AML-193 (cell line): ENCODE data around the gene CD101.
"Not testable (repeated sequence)": the region's sequence is repeated elsewhere in the genome, so short reads cannot be mapped to it uniquely, and the experiment has no call there.

ENCODE experiments used
- DNase-seq, 2 experiments: peaks; one replicate each; lab custom pipeline; 2025; lab: John Stamatoyannopoulos, UW

CD101 gene, protein sequence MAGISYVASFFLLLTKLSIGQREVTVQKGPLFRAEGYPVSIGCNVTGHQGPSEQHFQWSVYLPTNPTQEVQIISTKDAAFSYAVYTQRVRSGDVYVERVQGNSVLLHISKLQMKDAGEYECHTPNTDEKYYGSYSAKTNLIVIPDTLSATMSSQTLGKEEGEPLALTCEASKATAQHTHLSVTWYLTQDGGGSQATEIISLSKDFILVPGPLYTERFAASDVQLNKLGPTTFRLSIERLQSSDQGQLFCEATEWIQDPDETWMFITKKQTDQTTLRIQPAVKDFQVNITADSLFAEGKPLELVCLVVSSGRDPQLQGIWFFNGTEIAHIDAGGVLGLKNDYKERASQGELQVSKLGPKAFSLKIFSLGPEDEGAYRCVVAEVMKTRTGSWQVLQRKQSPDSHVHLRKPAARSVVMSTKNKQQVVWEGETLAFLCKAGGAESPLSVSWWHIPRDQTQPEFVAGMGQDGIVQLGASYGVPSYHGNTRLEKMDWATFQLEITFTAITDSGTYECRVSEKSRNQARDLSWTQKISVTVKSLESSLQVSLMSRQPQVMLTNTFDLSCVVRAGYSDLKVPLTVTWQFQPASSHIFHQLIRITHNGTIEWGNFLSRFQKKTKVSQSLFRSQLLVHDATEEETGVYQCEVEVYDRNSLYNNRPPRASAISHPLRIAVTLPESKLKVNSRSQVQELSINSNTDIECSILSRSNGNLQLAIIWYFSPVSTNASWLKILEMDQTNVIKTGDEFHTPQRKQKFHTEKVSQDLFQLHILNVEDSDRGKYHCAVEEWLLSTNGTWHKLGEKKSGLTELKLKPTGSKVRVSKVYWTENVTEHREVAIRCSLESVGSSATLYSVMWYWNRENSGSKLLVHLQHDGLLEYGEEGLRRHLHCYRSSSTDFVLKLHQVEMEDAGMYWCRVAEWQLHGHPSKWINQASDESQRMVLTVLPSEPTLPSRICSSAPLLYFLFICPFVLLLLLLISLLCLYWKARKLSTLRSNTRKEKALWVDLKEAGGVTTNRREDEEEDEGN

DNA sequence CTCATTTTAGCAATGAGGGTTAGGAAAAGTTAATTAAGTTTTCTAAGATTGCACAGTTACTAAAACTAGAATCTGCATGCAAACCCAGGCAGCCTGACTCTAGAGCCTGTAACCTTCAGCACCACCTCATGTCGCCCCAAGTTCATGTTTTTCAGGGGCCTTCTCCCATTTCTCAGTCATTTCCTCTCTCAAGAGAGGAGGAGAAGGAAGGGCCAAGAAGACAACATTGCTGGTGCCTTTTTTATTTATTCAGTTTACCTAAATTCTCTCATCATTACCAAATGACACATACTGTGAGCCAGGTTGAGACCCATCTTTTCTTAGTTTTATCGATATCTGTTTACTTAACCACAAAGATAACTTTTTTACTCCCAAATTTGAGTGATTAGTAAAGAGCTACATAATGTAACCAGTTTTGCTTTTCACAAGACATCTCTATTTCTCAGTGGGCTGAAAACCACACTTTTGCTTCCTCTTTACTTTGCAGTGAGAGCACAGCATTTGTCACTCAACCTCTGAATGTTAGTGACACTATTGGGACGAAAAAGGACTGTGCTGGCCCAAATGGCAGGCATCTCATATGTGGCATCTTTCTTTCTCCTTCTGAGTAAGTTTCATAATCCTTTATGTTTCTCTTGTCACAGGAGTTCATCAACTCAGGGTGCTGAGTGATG is at the start of gene CD101:
Gene CD101, plus strand, starts transcription at position 507 of the 674 bp plus-strand sequence. Its CDS starts 58 bp downstream, at position 565.
- DNase-seq, result peak; percentile 42 to 45

DNA sequence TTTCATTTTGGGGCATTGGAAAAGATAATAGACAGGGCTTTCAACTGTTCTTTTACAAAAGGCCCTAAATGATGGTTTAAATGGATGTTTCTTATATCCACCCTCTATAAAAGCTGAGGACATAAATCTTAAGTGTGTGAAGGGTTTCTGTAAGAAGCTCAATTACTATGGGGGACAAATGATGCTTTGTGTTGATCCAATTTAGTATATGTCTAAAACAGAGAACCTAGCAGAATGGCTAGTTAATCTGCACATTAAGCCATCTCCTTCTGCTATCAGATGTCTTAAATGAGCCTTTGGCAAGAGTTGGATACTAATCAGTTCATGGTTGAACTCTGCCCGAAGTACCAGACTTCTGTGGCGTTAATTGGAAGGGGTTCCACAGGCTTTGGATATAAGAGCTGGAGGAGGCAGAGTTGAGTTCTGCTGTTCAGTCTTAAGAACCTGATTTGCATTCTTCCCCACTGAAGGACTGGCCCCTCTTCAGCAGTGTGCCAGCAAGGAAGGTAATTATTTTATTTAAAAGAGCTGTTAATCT is 48.8 kb upstream of the CD101 start:
- no peak for DNase-seq

DNA sequence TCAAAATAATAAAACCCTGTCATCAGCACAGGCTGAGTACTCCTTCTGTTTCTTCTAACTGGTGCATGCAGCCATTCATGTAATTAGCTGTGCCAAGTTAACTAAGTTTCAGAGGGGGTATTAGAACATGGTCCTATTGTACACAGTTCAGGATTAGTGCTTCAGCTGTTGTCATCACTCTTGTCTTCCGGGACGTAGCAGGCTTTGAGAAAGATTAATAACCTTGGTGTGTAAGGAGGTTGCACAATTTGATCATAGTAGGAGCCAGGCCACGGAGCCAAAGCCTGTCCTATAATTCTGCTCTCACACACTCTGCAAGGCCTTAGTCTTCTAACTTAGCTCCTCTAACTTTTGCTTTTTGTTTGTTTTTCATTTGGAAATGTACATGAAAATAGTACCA is 47.1 kb upstream of the CD101 start:
- no peak for DNase-seq

DNA sequence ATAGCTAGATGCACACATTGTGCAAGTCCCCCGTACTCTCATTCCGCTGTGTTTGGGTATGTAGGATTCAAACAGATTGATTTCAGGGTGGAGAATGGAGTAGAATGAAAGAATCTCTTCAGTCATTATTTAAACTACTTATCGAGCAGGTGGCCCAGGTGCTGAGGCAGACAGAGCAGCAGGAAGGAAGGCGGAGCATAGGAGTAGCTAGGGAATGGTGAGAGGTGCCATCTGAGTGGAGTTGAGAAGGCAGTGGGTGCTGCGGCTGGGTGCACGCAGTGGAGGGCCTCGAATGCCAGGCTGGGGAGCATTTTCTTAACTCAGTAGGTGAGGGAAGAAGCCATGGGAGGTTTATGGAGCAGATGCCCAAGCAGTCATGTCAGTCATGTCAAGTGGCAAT is 45.2 kb upstream of the CD101 start:
- no peak for DNase-seq

DNA sequence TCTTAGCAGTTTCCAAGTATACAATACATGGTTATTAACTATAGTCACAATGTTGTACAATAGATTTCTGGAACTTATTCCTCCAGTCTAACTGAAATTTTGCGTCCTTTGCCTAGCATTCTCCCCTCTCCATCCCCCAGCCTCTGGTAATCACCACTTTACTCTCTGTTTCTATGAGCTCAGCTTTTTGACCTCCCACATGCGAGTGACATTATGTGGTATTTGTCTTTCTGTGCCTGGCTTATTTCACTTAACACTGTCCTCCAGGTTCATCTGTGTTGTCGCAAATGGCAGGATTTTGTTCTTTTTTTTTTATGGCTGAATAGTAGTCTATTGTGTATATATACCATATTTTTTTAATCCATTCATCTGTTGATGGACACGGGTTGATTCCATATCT is 43.9 kb upstream of the CD101 start:
- no peak for DNase-seq

GRCh38 chr1:116958110-116958509 is 43.5 kb upstream of the CD101 start:
- no peak for DNase-seq

- DNase-seq, result no peak
Observed at GRCh38 chr1:116958977-116959376, 42.6 kb upstream of the CD101 start.

- DNase-seq, result no peak
Observed at GRCh38 chr1:116961606-116962005, 40.0 kb upstream of the CD101 start.

DNA sequence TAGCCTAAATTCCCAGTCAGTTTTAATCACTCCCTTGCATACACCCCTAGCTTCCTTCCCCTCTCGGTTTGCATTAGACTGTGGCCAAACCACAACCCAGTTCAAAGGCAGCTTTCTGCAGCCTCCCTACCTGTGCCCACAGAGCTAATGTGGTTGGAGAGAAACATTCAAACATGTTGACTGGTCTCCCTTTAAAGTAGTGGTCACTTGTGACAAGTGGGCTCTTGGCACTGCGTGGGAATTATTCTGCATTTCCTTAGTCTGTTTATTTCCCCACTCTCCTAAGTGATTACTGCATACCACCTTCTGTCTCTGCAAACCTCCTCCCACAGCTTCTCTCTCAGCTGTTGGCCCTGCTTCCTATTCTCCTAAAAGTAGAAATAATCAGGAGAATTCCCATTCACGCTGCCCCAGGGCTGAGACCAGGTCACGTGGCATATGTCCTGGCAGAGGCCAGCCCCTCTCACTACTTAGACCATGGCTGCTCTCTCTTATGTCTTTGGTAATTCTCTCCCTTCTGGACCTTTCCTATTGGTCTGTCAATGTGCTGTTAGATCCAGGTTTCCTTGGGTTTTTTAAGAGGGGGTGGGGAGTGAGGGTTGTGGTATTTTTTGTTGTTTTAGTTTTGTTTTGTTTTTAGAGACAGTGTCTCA is 38.4 kb upstream of the CD101 start:
- no peak for DNase-seq

DNA sequence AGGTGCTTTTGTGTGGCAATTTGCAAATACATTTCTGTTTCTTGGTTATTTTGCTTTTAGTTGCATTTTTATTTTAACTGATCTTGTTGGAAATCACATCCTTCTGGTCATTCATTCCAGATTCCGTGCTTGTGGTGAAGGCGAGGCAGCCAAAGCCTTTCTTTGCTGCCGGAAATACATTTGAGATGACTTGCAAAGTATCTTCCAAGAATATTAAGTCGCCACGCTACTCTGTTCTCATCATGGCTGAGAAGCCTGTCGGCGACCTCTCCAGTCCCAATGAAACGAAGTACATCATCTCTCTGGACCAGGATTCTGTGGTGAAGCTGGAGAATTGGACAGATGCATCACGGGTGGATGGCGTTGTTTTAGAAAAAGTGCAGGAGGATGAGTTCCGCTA is 34.8 kb upstream of the CD101 start:
- DNase-seq, result no peak

- no peak for DNase-seq
Observed at GRCh38 chr1:116968724-116969123, 32.8 kb upstream of the CD101 start.

DNA sequence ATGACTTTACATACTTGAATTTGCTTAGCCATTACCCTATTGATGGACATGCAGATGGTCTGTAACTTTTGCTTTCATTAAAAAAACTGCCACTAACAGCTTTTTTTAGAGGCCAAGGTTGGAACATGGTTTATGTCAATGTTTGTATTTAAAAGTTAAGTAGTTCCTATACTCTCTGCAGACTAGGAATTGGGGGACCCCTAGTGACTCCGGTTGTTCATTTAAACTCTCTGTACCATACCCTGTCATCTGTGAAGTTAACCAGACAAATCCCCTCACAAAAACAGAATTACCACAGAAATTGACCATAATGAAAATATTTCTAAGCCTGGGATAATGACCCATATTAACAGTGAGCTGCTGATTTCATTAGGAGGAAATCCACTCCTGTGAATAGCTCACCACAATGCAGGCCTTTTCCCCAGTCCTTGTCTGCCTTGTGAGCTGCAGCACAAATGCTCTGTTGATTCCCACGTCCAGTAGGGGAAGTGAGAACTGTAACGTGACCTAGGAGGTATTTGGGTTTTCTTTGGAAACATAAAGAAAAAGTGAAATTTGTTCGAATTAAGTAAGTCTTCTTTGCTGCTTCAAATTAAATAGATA is 30.2 kb upstream of the CD101 start:
- DNase-seq, result no peak

- no peak for DNase-seq
Observed at GRCh38 chr1:116971965-116972673, 29.4 kb upstream of the CD101 start.

DNA sequence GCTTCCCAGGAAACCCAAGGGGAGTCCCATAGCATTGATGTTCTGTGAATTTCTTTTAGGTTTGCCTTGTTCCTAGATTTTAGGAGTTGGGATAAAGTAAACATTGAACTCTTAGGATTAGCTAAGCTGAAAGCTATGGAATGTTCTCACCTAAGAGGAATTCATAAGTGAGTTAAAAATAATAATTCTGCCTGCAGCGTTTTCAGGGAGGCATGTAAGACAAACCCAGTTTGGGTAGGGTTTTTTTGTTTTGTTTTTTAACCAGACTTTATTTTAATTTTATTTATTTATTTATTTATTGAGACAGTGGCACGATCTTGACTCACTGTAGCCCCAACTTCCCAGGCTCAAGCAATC is 28.9 kb upstream of the CD101 start:
- DNase-seq, result no peak

GRCh38 chr1:116980309-116980708 is 21.3 kb upstream of the CD101 start:
- not testable (repeated sequence) for DNase-seq

- DNase-seq, result no peak
Observed at GRCh38 chr1:116981521-116982037, 20.0 kb upstream of the CD101 start.

DNA sequence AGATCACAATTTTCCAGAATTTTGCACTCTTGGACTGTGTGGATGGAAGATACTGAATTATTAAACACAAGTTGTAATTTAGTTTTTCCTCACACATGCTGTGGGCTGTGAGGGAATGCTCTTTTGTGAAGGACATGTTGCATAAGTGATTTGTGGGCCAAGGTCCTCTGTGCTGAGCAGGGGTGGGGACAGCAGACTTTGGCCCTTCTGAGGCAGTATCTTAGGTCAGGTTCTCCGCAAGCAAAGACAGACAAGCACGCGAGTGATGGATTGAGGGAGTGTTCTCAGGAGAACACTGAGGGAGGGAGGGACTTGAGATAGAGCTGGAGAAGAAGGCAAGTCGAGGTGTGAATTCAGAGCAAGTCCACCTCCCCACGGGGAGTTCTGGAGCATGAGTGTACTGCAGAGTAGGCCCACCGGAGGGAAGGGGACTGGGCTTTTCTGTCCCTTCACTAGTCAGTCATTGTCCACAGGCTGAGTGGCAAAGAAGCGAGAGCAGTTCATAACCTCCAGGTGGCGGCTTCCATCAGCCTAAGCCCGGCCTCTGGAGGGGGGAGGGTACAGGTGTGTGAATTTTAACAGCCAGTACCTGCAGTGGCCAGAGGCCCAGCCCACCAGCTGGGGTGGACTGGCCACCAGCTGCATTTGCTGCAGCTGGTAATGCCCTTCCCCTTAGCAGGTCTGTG is 19.1 kb upstream of the CD101 start:
- no peak for DNase-seq

DNA sequence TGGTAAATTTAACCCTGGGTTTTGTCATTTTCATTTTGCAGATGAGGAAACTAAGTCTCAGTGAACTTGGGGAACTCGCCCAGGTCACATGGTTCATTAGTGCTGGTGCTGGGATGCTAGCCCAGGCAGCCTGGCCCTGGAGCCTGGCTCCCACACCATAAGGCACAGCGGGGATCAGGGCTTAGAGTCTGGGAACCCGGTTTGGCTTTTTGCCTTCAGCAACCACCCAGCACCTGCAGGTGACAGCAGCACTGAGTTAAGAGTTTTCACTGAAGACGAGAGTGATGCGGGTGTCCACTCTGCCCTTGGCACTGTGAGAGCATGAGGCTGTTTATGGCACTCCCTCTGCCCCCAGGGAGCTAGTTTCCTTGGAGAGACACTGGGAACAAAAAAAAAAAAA is 18.4 kb upstream of the CD101 start:
- no peak for DNase-seq

DNA sequence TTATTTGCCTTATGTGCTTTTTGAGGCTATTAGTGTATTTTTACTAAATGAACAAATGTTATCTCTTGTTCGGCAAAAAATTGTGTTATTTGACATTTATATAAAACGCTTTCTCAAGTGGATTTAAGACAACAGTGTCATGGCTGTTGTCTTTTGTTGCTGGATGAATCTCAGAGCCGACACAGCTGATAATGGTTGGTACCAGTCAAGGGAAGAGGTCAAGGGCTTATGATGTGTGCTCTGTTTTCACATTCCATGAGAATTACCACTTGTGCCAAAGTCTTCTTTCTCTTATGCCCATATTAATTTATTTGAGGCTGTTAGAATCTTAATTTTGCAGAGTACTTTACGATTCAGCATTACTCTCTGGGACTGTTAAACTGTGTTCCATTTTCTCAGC is 17.9 kb upstream of the CD101 start:
- DNase-seq, result no peak
